NCI-H2227 (cell line): Measurements from ENCODE around the gene LRRC7.

Experiments
- DNase-seq: peaks from one replicate; lab custom pipeline; 2025; ENCODE audit not compliant: unreplicated experiment; lab: John Stamatoyannopoulos, UW

LRRC7 gene

DNA sequence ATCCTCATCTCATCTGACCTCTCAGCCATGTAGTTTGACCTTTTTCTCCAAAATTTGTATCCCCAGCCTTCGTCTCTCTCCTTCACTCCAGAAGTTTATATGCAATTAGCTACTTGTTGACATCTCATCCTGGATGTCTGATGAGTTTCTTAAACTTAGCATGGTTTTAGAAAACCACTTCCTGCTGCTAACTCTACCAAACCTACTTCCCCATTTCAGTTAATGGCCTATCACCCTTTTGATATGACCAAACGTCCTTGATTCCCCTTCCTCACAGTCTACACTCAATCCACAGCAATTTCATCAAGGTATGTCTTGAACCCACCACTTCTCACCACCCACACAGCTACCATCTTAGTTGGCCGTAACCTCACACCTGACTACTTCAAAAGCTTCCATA lies 515.8 kb downstream of the LRRC7 start:
- DNase-seq: no peak

DNA sequence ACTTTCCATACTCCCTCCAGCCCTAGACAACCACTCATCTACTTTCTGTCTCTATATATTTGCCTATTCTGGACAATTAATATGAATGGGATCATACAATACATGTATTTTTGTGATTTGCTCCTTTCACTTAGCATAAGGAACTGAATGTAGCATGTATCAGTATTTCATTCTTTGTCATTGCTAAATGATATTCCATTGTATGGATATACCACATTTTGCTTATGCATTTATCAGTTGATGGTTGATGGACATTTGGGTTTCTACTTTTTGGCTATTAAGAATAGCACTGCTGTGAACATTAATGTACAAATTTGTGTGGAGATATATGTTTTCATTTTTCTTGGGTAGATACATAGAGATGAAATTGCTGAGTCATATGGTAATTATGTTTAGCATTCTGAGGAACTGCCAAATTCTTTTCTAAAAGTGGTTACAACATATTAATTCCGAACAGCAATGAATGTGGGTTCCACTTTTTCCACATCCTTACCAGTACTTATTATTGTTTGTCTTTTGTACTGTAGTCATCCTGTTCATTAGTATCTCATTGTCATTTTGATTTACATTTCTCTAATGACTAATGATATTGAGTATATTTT lies 516.7 kb downstream of the LRRC7 start:
- DNase-seq: no peak

DNA sequence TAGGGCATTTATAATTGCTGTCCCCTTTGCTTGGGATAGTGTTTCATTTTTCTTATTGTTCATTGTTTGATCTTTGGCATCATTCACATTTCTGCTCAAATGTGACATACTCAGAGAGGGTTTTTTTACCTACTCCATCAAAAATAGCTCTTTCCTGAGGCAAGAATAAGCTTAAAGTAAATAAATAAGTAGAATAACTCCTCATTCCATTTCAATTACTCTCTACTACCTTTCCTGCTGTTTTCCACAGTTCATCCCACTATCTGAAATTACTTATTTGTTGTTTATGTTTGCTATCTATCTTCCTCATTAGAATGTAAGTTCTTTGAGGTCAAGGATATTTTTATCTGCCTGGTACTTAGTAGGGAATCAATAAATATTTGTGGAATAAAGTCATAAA lies 517.8 kb downstream of the LRRC7 start:
- DNase-seq: no peak

DNA sequence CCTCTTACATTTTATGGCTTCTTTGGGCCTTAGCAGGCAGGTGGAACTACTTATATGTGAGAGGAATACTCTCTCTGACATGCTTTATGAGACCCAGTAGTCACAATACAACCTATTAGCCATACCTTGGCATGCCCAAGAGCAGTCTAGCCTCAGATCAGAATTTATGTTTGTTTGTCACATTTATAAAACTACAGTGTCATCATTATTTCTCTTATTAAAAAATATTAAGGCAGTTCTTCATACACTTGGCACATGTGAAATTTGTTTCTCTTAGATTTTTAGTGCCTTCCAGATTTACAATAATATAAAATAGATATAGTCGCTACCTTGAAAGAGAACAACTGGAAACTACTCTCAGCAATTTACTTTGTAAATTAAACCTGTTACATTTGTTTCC lies 519.2 kb downstream of the LRRC7 start:
- DNase-seq: no peak

DNA sequence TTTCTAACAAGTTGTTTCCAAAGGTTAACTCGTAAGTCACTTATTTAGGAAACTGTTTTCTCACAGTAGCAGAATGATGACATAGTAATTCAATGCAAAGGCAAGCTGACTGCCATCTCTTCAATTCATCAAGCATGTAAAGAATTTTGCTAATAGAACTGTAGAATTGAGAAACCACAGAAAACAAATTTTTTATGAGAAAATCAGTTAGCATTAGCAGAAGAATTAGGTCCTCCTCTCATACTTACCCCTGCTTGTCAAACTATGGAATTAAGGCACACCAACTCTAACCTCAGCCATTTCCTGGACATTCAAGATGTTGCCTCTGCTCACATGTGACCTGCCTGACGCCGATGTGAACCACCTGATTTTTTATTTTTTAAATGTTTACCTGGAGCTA lies 522.4 kb downstream of the LRRC7 start:
- no peak for DNase-seq

DNA sequence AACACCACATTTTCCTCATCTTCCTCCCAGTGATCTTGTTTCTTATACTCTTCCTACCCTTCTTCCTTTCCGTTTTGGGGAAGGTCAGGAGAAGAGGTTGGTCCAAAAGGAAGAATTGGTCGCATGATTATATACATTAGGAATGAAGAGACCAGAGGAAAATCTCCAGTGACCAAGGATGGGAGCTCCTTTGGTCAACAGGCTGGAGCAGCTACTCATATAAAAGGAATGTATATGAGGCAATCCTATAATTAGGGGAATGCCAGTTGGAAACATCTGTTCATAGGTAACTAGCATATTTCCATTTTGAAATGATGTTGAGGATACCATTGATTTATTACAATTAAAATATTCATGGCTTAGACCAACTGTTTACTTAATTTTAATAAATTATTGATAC lies 523.2 kb downstream of the LRRC7 start:
- no peak for DNase-seq

DNA sequence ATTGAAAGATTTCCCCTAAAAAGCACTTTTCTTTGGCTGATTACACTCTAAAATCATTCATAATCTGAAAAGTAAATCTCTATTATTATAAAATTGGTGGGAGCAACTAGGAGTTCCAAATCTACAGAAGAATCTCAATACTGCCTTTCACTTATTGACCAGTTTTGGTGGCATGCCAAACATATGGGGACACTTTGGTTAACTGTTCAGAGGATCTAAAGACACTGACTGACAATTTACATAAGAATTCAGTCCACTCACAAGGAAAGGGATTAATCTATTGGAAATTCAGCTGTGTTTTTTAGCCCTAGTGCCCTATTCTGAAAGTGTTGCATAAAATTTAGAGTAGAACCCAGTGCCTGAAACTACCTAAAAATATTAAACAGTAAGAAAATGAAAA lies 524.1 kb downstream of the LRRC7 start:
- no peak for DNase-seq

DNA sequence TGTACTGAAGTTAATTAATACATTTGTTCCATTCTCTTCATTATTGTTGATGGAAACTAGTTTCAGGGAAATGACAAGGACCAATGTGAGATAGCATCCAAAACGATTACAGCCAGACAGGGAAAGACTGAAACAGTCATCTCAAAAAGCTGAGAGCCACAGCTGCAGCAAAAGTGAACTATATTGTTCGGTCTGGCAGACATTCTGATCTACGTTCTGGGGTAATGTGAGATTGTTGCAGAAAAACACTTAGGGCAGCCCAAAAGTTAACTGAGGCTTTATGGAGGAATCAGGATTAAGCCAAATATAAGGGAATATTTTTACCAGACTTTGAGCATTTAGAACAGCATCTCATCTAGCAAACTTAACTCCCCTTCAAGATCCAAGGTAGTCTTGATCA lies 524.8 kb downstream of the LRRC7 start:
- DNase-seq: no peak

DNA sequence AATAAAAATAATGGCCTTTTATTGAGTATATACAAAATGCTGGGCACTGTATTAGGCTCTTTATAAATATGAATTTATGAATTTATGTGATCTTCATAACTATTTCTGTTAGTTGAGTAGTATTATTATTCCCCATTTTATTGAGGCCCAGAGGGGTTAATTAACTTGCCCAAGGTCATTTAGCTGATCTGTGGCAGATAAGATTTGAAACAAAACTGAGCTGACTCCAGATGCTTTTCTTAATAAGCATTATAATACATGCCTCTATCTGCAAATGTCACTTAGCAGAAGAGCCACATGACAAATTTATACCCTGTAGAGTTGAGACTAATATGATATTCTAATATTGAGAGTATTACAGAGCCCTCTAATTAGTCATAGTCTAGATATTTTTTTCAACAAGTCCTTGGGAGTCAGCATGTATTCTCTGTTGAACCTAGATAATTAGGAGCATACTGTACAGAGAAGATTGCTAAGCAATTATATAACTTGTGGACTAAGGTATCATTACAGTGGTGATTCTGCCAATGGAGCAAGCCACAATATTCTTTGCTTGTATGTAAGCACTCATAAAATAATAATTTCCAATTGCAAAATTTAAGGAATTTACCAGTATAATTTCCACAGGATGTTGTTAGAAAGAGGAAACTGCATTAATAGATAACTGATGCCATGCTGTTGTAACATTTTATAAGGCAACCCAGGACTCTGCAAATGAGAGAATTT lies 525.7 kb downstream of the LRRC7 start:
- no peak for DNase-seq

DNA sequence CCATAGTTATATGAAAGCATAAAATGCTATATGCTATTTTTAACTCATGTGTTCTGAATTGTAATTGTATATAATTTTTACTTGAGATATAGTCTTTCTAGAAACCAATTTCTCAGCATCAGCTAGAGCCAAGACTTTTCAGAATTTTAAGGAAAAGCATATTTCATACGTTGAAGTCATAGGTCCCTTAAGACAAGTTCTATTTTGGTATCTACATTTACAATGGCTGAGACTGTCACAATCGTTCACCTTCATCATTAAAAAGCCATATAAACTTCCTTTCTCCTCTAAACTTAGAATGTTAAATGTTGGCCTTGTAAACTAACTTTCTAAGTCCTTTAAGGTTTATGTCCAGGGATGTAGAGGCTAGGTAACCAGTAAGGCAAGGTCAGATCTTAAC lies 533.5 kb downstream of the LRRC7 start:
- DNase-seq: no peak

DNA sequence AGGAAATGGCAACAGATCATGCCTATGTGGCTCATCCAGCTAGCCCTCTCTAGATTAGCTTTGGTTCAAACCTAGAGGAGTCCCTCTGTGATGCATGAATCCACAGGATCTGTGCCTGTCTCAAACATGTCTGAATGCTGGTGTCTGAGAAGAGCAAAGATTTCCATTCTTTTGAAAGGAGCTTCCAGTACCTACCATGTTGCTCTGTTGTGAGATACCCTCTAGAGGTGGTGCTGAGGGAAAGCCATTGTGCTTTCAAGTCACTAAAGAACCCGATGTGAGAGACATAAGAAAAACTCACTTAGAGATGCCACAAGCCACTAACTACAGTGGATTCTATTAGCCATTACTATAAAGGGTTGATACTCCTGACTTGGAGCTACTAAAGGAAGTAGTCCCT lies 534.1 kb downstream of the LRRC7 start:
- no peak for DNase-seq

DNA sequence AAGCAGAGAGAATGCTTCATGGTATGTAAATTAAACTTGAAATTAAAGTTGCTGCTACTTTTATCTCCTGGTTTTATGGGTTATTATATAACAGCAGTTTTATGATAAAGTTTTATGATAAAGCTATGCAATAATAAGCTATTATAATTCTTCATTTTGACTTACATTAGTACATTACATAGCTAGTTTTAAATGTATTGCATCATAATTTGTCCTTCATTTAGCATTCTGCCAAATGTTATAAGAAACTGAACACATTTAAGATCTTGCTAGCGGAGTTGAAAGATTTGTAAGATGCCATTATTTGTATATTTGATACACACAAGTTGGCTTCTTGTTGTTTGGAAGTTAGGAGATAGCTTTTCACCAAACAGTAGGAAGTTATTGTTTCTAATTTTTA lies 536.0 kb downstream of the LRRC7 start:
- no peak for DNase-seq

DNA sequence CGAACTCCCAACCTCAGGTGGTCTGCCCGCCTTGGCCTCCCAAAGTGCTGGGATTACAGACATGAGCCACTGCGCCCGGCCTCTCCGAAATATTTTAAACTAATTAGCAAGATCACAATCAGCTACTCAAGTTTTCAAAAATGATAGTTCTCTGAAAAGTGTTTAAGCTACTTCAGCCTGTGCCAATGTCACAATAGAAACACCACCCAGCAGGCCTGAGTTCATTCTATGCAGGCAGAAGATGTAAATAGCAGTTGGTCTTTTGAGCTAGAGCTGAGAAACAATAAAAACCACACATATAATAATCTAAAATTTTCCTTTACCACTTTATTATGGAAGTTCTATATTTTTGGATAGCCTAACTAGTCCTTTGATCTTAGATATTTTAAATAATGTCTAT lies 541.5 kb downstream of the LRRC7 start:
- no peak for DNase-seq

DNA sequence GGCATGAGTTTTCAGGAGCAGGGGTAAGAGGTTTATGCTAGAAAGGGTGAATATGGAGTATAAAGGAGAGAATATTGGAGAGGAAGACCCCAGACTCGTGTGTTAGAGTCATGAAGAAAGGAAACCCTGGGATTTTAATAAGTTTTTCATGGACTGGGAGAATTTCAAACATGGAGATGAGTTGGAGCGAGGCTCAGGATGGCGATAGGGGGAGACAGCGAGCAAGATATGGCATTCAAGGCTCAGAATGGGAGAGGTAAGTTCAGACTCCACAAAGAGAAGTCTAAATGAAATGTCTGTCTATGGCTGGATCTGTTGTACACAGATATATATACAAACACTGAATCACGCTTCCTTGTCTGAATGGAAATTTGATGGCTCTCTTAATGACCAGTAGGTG lies 545.1 kb downstream of the LRRC7 start:
- no peak for DNase-seq

DNA sequence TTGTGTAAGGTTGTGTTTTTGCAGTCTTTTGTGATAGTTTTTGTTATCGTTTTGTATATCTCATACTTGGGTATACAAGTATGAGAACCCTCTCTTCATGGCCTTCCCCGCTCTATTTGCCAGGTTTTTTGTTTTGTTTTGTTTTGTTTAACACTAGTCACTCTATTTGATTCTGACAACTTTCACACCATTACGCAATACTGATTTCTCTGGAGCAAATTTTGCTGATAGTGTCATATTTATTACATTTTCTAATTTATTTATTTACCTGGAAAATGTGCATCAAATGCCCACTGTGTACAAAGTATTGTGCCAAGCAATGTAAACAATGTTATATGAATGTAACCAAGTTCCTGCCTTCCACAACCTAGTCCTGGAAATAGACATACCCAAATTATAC lies 547.6 kb downstream of the LRRC7 start:
- no peak for DNase-seq

DNA sequence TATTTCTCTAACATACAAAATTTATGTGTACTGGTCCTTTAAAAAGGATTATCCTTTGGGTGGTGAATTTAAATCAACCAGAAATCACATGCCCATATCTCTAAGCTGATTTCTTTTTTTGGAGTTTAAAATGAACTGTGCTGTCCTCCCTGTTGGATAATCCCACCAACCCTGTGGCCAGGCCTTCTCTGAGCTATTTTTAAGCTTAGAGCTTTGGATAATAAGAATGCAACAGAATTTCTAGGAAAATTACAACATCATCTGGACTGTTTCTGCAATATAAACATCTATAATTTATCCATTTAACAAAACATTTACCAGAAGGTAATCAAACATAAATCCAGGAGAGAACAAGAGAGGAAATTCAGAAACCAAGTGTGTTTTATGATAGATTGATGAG lies 549.3 kb downstream of the LRRC7 start:
- no peak for DNase-seq

DNA sequence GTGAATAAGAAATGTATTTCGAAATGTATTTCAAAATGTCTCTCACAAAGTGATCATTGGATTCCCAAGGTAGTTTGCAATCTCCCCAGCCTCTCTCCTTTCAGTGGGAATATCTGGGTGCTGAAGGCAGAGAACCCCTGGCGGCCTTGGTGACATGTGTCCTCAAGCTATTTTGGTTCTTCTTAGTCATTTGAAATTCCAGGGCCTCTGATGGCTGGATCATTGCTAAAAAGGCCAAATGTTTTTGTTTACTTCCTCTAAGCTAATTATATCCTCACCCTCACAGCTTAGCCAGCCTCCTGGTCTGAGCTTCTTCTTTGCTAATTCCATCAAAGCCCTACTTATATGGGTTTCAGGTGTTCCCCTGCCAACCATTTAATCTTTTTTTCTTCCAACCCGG lies 566.4 kb downstream of the LRRC7 start:
- no peak for DNase-seq

DNA sequence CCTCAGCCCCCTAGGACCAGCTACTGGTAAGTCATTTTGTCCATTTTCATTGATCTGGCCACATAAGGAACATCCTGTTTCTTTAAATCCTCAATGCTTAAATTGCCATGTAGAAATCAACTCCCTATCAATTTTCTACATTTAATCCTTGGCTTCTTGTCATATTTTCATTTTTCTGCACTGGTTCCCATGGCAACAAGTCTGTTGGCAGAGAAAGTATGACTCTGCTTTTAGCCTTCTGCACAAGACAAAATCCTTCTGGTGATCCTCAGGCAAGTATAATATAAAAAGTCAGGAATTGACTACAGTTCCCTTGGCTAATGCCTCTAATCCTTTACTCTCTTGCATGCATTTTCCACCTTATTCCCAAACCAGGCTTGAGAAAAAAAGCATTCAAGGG lies 572.6 kb downstream of the LRRC7 start:
- DNase-seq: peak; percentile 56

DNA sequence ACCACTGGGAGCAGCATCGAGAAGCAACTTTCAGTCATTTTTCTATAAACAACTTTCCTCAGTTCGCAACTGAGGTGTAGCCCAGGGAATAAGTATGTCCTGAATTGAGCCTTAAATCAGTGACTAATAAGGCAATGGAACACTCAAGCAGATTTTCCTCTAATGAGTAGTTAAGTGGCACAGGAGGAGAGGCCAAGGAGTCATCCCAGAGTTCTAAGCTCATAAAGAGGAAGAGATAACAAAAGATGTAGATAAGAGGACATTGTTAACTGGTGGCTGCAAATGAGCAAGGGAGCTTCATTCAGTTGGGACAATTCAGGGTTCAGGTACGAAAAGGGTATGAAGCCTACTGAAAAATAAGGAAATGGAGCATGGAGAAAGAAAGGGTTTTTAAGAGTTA lies 573.2 kb downstream of the LRRC7 start:
- no peak for DNase-seq

DNA sequence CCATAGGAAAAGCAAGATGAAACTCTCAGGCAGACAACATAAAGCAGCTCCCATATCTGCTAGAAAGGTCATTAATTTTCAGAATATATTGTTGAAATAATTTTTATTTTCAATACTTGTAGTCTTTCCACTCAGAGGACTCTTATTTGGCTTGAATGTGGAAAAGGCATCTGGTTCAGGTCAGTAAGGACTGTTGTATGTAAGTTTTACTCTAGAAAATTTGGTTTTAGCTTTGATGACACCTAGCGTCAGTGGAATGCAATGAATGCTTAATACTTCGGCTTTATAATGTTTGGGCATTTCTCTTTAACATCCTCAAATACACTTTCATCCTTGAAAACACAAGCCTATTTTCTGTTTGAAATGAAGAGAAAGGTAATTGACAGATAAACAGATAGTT lies 574.4 kb downstream of the LRRC7 start:
- DNase-seq: no peak

DNA sequence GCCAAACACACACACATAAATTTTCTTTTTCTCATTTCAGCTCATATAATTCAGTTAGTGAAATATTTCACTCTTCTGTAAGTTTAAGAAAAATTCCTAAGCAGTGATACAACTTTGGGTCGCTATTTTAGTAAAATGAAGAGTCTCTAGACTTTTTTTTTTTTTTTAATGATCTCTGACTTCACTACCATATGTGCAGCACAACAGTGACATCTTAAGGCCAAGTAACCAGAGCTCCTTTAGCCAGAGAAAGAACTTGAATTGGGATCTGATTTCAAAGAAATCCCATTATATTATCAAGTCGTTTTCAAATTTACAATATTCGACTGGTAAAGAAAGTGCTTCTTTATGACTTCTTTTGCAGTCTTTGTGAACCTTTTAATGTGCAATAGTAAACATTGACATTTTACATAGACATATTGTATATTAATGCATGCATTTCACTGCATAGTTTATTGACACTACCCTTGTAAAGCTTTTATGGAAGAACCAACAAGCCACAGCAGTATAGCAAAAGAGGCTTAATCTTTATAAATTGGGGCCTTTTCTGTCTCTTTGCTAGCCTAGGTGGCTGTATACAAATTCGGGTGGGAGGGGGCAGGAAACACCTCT lies 575.4 kb downstream of the LRRC7 start:
- DNase-seq: no peak

DNA sequence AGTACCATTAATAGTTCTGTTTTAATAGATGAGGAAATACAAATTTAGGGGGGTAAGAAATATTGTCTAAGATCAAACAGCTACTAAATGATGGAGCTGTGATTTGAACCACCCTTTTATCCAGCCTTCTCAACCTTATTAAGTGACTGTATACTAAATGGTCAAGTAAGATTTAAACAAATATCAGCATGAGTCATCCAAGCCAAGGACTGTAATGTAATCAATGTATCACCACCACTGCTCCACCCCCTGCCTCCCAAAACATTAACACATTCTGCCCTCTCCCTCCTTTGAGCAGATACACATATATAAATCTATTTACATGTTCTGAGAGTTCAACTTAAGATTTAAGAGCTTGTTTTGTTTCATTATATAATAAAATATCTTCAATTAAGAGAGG lies 578.8 kb downstream of the LRRC7 start:
- no peak for DNase-seq

DNA sequence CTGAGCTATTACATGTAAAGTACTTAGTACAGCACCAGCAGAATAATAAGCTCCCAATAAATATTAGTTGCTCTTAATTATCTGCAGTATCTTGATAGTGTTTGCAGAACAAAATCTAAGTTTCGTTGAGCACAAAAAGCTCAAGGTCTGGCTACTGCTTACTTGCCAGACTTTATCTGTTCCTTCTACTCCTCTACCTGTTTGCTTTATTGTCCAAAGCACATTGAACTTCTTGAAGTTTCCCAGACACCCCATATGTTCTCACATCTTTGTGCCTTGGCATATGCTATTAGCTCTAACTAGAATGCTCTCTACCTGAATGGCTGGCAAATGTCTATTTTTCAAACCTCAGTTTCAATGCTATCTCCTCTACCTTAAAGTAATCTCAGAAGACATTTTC lies 582.7 kb downstream of the LRRC7 start:
- DNase-seq: no peak
